GM12864 (cell line): ENCODE data around the gene ABCA4.

Source experiments
- DNase-seq: peaks from one replicate; pipeline ENCODE4 v3.0.0-alpha.2; 2011; ENCODE audit warnings: low read depth
- H3K4me3 ChIP-seq: 2 replicates; pipeline ENCODE4 v1.5.1; 2011; ENCODE audit warnings: mild to moderate bottlenecking, low read depth, low read length, control low read depth
- CTCF ChIP-seq: IDR thresholded peaks from 2 replicates; pipeline ENCODE4 v1.5.1; 2011; ENCODE audit warnings: low read depth, mild to moderate bottlenecking, moderate library complexity, low read length, control low read depth, inconsistent platforms; ENCODE audit errors: missing control alignments

The ABCA4 gene

DNA sequence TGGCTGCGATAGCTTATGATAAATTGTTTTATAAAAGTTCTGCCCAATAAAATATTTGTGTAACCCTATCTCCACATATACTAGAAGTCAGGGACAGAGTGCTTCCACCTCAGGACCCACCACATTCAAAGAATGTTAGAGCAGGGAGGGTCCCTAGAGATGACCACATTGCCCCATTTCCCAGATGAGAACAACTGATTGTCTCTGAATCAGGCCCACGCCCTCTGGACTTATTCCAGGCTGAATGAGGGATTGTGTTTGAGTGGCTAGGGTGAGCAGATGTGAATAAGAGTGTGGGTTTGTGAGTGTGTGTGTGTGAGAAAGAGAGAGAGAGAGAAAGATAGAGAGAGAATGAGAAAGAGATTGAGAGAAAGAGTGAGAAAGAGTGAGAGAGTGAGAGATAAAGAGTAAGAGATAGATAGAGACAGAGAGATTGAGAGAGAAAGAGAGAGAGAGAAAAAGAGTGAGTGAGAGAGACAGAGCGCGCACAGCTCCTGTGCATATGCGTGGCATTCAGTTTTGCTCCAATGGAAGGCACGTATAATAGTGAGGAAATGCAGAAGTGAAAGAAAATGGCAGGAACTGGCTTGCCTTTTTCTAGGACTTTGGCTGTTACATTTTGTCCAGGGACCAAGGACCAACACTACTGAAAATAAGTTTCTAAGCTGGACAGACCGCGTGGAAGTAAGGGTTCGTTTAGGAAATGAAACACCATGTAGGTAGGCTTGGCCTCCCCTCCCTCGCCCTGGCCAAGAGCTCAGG lies 94.1 kb downstream of the ABCA4 start:
- no peak for TF ChIP-seq CTCF
- DNase-seq, result no peak
- H3K4me3 ChIP-seq, result no peak overlapping the region

DNA sequence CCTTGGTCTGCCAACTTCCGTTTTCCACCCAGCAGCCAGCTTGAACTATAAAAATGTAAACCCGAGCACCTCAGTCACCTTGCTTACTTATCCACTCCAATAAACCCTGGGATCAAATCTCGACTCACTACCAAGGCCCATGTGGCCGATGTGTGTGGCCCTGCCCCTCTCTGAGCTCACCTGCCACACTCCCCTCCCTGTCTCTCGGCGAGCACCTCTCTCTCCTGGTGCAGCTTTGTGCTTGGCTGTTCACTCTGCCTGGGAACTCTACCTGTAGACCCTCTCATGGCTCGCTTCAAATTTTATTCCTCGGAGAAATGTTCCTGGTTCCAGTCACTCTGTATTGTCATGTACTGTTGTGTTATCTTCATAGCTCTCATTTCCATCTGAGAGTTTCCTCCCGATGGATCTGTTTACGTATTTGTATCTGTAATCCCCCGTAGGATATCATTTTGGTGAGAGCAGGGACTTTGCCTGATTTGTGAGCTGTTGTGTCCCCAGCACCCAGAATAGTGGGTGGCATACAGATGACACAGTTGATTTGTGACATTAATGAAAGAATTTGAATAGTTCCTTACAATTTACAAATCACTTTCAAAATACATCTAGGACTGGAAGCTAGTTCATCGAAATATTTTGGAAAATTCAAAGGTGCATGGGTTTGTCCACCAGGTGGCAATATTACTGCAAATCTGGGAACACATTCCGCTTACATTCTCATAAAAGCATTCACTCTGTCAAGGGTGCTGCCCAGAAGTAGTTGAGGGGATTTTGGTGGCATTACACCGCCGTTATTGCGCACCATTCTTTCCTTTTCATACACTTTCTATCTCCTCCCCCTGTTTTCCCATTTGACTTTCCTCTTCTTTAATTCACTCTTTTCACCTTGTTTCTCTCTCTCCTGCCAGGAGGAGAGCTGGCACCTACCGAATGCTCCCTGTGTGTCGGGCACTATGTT lies 95.3 kb downstream of the ABCA4 start:
- peak; percentile 64 for TF ChIP-seq CTCF
- no peak for DNase-seq
- H3K4me3 ChIP-seq, result no peak overlapping the region

- no peak for DNase-seq
- no peak overlapping the region for H3K4me3 ChIP-seq
- no peak for TF ChIP-seq CTCF
These were observed 96.7 kb downstream of the ABCA4 start for GRCh38 chr1:94024104-94024792.

DNA sequence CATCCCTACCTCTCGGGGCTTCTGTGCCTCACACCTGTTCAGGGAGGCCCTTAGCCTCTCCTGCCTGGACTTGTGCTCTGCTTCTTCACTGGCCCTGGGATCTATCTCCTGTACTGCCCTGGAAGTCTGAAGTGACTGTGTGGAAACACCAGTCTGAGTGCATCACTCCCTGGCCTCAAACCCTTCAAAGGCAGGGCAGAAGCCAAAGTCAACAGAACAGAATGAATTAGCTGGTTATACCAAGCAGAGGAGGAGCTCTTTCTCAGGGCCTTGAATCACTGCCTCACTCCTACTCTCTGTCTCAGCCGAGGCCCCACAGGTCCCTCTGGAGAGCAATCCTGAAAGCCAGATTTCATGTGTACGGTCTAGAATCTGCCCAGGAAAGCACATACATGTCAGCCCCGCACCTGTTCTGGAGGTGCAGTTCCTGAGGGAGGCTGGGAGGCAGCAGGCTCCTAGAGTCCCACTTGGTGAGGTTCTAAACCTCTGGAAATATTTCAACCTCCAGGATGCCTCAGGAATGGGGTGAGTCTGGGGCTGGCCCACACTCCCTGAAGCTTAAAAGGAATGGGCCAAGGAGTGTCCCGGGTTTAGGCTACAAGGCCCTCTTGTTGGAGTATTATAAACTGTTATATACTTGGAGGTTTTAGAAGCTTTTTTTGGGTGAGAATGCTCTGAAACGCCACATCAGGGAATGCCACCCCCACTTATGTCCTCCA lies 98.3 kb downstream of the ABCA4 start:
- DNase-seq, result no peak
- H3K4me3 ChIP-seq, result no peak overlapping the region
- no peak for TF ChIP-seq CTCF

DNA sequence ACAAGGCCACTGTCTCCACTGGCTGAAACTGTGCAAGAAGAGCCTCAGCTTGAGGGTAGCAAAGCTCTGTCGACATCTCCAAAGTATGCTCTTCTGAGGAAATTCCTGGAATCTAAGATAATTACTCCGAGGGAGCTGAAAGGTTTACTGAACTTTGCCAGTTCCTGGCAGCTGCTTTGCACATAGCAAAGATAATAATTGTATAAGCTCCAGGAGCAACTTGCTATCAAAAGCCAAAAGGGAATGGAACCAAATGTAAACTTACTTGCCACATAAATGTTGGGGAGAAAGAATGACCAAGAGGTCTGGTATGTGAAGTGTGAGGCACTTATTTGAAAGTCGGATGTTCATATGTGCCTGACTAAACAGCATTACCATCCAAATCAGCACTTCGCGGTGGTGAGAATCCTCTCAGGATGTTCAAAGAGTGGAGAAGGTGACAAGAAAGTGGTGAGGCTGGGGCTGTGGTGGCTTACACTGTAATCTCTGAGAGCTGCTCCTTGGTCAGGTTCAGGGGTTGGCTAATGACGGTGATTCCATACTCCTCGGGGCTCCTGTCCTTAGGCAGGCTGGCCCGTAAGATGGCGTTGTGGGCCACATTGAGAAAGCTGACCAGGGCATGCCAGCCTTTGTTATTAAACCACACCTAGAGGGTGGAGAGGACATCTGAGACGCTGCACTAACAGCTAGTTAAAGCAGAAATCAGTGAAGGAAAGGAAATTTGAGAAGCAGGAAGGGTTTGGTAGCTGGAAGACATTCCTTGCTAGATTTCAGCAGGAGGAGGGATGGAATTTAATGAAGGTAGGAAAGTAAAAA lies 100.0 kb downstream of the ABCA4 start:
- no peak for DNase-seq
- no peak overlapping the region for H3K4me3 ChIP-seq
- no peak for TF ChIP-seq CTCF

DNA sequence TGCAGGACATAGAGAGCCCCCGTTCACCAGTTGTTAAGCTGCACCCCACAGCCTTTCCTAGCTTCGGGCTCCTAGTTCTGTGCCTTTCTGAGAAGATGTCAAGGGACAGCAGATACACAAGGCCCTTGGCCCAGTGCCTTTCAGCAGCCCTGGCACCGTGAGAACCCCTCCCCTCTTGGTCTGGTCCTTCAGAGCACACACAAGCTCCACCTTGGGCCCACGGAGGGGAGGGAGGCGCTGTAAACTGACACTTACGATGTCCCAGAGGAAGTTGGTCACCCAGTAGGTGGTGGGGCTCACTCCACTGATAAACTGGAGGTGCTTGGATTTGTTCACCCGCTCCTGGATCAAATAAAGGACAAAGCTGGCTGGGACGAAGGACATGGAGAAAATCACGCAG lies 101.6 kb downstream of the ABCA4 start:
- no peak for TF ChIP-seq CTCF
- H3K4me3 ChIP-seq, result no peak overlapping the region
- no peak for DNase-seq
